Measurements from ENCODE around the gene NOL12. TPM values are rescaled to one million over a fixed set of nuclear protein-coding genes. Genes with fewer than 3 reads are reported as not detected.

The NOL12 gene
- total RNA-seq, 1 donor from 2014 or later: 39.0 TPM

- Mint-ChIP-seq H3K4me1 (no peaks in the 10 kb centered on the region), H3K27ac (no peak overlapping the region), H3K36me3 (ENCODE audit: low read depth) (peaks cover 3% of the 10 kb centered on the region), H3K9me3 (no peaks in the 10 kb centered on the region), H3K4me3 (no peak overlapping the region), H3K27me3 (no peaks in the 10 kb centered on the region)
- ChIA-PET POLR2A (interaction anchor here (0.7 kb wide), 1 partner anchor 11 kb away, joined by 5 read pairs; no protein-coding TSS in a partner anchor), CTCF (no interaction called here)
- DNase-seq: no peak
- no peak for TF ChIP-seq CTCF (IDR thresholded peaks at IDR 0.05)
- ATAC-seq (ENCODE audit: low read depth): no peak
- intact Hi-C loops (cut with micrococcal nuclease): no loop called here
Observed at GRCh38 chr22:37725551-37726240, 39.6 kb downstream of the NOL12 start.

GRCh38 chr22:37726241-37726887, 40.2 kb downstream of the NOL12 start:
- CTCF ChIA-PET: no interaction called here
- no peak for ATAC-seq (ENCODE audit: low read depth)
- no peak overlapping the region for H3K27ac Mint-ChIP-seq
- H3K4me3 Mint-ChIP-seq: no peak overlapping the region
- POLR2A ChIA-PET: interaction anchor here (0.7 kb wide), 1 partner anchor 11 kb away, joined by 5 read pairs; no protein-coding TSS in a partner anchor
- peaks cover 3% of the 10 kb centered on the region for H3K36me3 Mint-ChIP-seq (ENCODE audit: low read depth)
- H3K4me1 Mint-ChIP-seq: no peaks in the 10 kb centered on the region
- intact Hi-C loops (cut with micrococcal nuclease): no loop called here
- H3K9me3 Mint-ChIP-seq: no peaks in the 10 kb centered on the region
- no peak for TF ChIP-seq CTCF (IDR thresholded peaks at IDR 0.05)
- DNase-seq: no peak
- H3K27me3 Mint-ChIP-seq: no peaks in the 10 kb centered on the region

GRCh38 chr22:37728620-37729019, 42.5 kb downstream of the NOL12 start:
- no peak for DNase-seq
- Mint-ChIP-seq H3K27me3 (no peaks in the 10 kb centered on the region), H3K9me3 (no peaks in the 10 kb centered on the region), H3K4me1 (peaks cover 2% of the 10 kb centered on the region), H3K27ac (no peak overlapping the region), H3K36me3 (ENCODE audit: low read depth) (no peaks in the 10 kb centered on the region), H3K4me3 (no peak overlapping the region)
- POLR2A ChIA-PET: no interaction called here
- intact Hi-C loops (cut with micrococcal nuclease): no loop called here
- no peak for ATAC-seq (ENCODE audit: low read depth)
- no peak for TF ChIP-seq CTCF (IDR thresholded peaks at IDR 0.05)
- CTCF ChIA-PET: no interaction called here

- H3K4me3 Mint-ChIP-seq: no peak overlapping the region
- H3K27me3 Mint-ChIP-seq: no peaks in the 10 kb centered on the region
- H3K36me3 Mint-ChIP-seq (ENCODE audit: low read depth): no peaks in the 10 kb centered on the region
- ATAC-seq (ENCODE audit: low read depth): peak; percentile 57
- no peaks in the 10 kb centered on the region for H3K9me3 Mint-ChIP-seq
- no peak overlapping the region for H3K27ac Mint-ChIP-seq
- H3K4me1 Mint-ChIP-seq: peaks cover 2% of the 10 kb centered on the region
- CTCF ChIA-PET: no interaction called here
- intact Hi-C loops (cut with micrococcal nuclease): no loop called here
- DNase-seq: no peak
- no peak for TF ChIP-seq CTCF (IDR thresholded peaks at IDR 0.05)
- POLR2A ChIA-PET: no interaction called here
Observed at GRCh38 chr22:37731804-37732471, 45.8 kb downstream of the NOL12 start.

All from activated B cell treated with CpG ODN at 0.5 μM for 24 hours (primary cell).